Measurements from ENCODE around the gene ARHGEF16. TPM values are rescaled to one million over a fixed set of nuclear protein-coding genes. Genes with fewer than 3 reads are reported as not detected.

The ARHGEF16 gene
- total RNA-seq, 1 donor from 2014 or later, result not detected

DNA sequence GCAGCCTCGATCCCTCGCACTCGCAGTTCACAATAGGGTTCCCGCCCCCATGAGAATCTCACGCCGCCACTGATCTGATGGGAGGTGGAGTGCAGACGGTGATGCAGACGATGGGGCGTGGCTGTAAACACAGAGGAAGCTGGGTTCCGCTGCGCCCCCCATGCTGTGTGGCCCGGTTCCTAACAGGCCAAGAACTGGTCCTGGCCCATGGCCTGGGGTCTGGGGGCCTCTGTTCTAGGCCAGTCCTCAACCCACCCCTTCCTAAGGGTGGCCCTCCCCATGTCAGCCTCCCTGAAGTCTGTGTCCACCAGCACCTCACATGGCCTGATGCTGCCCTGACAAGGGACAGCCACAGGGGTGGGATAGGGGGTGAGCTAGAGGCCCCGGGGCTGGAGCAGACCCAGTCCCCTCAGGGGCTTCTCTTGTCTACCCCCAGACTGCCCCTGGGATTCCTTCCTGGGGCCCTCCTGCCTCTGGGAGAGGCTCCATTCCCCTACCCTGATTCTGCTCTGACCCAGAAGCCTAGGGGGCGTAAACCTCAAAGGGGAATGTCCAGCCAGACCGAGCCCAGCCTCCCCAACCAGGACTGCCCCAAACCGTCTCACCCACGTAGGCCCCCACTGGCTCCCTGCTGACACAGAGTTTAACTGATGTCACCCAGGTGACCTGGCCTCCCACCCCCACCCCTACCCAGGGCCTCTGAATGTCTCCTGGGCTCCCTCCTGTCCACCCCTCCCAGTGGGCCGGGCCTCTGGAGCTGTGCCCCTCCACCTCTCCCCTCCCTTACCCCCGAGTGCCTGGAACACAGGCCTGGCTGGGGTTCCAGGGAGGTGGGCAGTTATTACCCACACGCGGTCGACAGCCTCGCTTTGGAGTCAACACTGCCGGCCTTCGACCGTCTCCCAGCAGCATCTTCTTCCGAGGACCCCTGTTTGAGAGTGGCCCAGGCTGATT, 14.8 kb upstream of the ARHGEF16 start:
- intact Hi-C loops (cut with micrococcal nuclease), result no loop called here
- H3K4me1 Mint-ChIP-seq, result no peaks in the 10 kb centered on the region
- no peaks in the 10 kb centered on the region for H3K36me3 Mint-ChIP-seq (ENCODE audit: low read depth)
- no peaks in the 10 kb centered on the region for H3K9me3 Mint-ChIP-seq
- H3K4me3 Mint-ChIP-seq, result no peak overlapping the region
- peaks cover 13% of the 10 kb centered on the region for H3K27me3 Mint-ChIP-seq
- DNase-seq (no peak), ATAC-seq (ENCODE audit: low read depth) (no peak)
- ChIA-PET CTCF (no interaction called here), POLR2A (no interaction called here)
- no peak overlapping the region for H3K27ac Mint-ChIP-seq
- TF ChIP-seq, protein P1, sequence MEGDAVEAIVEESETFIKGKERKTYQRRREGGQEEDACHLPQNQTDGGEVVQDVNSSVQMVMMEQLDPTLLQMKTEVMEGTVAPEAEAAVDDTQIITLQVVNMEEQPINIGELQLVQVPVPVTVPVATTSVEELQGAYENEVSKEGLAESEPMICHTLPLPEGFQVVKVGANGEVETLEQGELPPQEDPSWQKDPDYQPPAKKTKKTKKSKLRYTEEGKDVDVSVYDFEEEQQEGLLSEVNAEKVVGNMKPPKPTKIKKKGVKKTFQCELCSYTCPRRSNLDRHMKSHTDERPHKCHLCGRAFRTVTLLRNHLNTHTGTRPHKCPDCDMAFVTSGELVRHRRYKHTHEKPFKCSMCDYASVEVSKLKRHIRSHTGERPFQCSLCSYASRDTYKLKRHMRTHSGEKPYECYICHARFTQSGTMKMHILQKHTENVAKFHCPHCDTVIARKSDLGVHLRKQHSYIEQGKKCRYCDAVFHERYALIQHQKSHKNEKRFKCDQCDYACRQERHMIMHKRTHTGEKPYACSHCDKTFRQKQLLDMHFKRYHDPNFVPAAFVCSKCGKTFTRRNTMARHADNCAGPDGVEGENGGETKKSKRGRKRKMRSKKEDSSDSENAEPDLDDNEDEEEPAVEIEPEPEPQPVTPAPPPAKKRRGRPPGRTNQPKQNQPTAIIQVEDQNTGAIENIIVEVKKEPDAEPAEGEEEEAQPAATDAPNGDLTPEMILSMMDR (IDR thresholded peaks at IDR 0.05), result no peak

DNA sequence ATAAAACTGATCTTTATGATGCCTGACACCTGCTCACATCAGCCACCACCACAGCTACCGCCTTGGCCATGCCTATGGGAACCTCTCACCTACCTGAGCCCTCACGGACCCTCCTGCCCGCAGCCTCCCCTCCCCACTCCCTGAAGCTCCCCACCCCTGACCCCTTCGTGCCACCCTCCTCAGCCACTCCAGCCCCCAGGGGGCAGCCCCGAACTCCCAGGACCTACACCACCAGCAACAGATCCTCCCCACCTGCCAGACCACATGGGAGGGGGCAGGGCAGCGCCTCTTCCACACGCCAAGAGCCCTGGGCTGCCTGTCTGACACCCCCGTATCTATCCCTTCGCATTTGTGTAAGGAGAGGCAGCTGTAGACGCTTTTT, 14.2 kb upstream of the ARHGEF16 start:
- ATAC-seq (ENCODE audit: low read depth) (no peak), DNase-seq (no peak)
- no peaks in the 10 kb centered on the region for H3K4me1 Mint-ChIP-seq
- CTCF ChIA-PET, result no interaction called here
- H3K9me3 Mint-ChIP-seq, result no peaks in the 10 kb centered on the region
- POLR2A ChIA-PET, result no interaction called here
- intact Hi-C loops (cut with micrococcal nuclease), result no loop called here
- H3K4me3 Mint-ChIP-seq, result no peak overlapping the region
- TF ChIP-seq, protein P1 (IDR thresholded peaks at IDR 0.05), result no peak
- H3K36me3 Mint-ChIP-seq (ENCODE audit: low read depth), result no peaks in the 10 kb centered on the region
- H3K27me3 Mint-ChIP-seq, result peaks cover 13% of the 10 kb centered on the region
- no peak overlapping the region for H3K27ac Mint-ChIP-seq

DNA sequence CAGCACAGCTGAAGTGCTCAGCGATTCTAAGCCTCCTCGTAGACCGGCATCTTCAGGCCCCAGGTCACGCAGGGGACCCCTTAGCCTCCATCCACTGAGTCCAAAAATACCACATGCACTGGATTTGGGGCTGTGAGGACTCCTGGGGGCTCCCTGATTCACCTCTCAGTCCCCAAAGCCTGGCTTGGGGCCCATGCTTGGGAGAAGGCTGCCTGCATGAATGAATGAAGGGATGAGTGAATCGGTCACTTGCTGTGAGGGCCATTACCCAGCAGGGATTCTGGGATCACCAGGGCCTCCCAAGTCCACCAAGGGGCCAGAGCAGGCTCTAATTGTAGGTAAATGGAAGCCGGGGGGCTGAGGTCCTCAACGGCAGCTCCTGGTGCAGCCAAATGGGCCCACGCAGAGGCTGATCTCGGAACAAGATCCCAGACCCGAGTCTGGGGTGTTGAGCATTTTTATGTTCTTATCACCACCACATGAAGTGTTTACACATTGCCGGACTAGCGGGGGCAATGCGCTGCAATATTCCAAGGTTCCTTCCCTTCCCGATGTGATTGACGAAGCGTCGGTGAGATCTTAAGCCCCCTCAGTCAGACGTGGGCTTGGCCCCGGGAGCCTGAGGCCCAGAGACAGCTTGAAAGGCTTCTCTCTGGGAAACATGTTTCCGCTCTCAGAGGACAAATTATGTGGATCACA, 13.6 kb upstream of the ARHGEF16 start:
- DNase-seq (no peak), ATAC-seq (ENCODE audit: low read depth) (no peak)
- Mint-ChIP-seq H3K9me3 (no peaks in the 10 kb centered on the region), H3K4me3 (no peak overlapping the region), H3K4me1 (no peaks in the 10 kb centered on the region), H3K36me3 (ENCODE audit: low read depth) (no peaks in the 10 kb centered on the region), H3K27me3 (peaks cover 13% of the 10 kb centered on the region), H3K27ac (no peak overlapping the region)
- POLR2A ChIA-PET, result no interaction called here
- TF ChIP-seq, protein P1 (IDR thresholded peaks at IDR 0.05), result no peak
- CTCF ChIA-PET, result no interaction called here
- intact Hi-C loops (cut with micrococcal nuclease), result no loop called here

DNA sequence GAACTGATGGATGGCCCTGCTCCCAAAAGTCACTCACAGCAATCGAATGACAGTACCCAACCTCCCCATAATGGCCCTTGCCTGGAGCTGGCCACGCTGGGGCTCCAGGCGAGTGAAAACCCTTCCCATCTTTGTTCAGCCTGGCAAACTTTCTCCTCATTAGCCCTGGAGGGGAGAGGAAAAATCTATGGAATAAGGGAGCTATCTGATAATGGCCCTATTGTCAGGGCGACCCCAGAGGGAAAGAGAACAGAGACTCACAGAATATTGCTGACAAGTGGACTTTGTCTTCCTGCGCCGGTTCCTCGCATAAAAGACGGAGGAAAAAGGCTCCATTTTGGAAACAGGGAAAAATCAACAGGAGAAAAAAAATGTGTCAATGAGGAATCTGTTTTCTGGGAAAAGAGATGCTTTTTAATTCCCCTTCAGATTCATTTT, 13.0 kb upstream of the ARHGEF16 start:
- Mint-ChIP-seq H3K36me3 (ENCODE audit: low read depth) (no peaks in the 10 kb centered on the region), H3K4me1 (no peaks in the 10 kb centered on the region), H3K27me3 (peaks cover 13% of the 10 kb centered on the region), H3K9me3 (peaks cover 2% of the 10 kb centered on the region), H3K27ac (no peak overlapping the region), H3K4me3 (no peak overlapping the region)
- TF ChIP-seq, protein P1 (IDR thresholded peaks at IDR 0.05), result no peak
- POLR2A ChIA-PET, result no interaction called here
- CTCF ChIA-PET, result no interaction called here
- ATAC-seq (ENCODE audit: low read depth), result no peak
- DNase-seq, result no peak
- intact Hi-C loops (cut with micrococcal nuclease), result no loop called here

DNA sequence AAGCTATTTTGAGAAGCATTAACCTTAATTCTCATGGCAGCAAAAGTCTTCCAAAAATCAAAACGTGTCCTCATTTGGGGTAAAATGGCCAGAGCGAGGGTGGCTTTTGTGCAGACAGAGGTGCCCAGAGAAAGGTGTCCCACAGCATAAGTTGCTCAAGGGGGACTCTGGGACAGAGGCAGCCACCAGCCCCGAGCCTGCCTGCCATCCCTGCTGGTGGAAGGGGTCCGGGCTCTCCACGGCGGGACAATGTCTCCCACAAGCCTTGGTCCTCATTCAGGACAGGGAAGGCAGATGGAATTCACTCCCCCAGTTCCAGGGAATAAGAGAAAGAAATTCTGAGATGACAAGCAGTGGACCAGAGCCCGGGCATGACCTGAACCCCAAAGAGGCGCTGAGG, 12.6 kb upstream of the ARHGEF16 start:
- ChIA-PET POLR2A (no interaction called here), CTCF (no interaction called here)
- DNase-seq (no peak), ATAC-seq (ENCODE audit: low read depth) (no peak)
- Mint-ChIP-seq H3K27ac (no peak overlapping the region), H3K4me3 (no peak overlapping the region), H3K9me3 (peaks cover 2% of the 10 kb centered on the region), H3K27me3 (peaks cover 13% of the 10 kb centered on the region), H3K36me3 (ENCODE audit: low read depth) (no peaks in the 10 kb centered on the region), H3K4me1 (no peaks in the 10 kb centered on the region)
- intact Hi-C loops (cut with micrococcal nuclease), result no loop called here
- TF ChIP-seq, protein P1 (IDR thresholded peaks at IDR 0.05), result no peak

All from activated B cell treated with CpG ODN at 0.5 μM for 24 hours (primary cell).